HG03025 (cell line): ENCODE data around the gene KANSL1.
"Not testable (repeated sequence)": the region's sequence is repeated elsewhere in the genome, so short reads cannot be mapped to it uniquely, and the experiment has no call there.

Experiments used
- ATAC-seq: cut with Tn5 transposase; IDR thresholded peaks from one replicate; pipeline ENCODE4 v1.9.1; 2021; ENCODE audit warnings: mild to moderate bottlenecking, moderate library complexity; ENCODE audit not compliant: unreplicated experiment, low FRiP score

Gene KANSL1

GRCh38 chr17:46192439-46193150 is 634 bp downstream of the KANSL1 start:
- ATAC-seq, result peak; percentile 26

DNA sequence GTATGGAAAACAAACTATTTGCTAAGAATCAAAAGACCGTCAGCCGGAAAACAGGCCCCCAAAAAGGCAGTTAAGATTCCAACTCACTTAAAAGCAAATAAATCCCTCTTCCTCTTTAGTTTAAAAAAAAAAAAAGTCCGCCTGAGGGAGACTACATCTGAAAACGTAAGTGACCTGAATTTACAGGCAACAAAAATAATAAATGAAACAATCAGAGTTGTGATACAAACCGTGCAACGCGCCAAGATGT is 1.1 kb downstream of the KANSL1 start:
- ATAC-seq, result no peak

- ATAC-seq, result no peak
These were observed 1.7 kb downstream of the KANSL1 start for GRCh38 chr17:46191322-46192188.

DNA sequence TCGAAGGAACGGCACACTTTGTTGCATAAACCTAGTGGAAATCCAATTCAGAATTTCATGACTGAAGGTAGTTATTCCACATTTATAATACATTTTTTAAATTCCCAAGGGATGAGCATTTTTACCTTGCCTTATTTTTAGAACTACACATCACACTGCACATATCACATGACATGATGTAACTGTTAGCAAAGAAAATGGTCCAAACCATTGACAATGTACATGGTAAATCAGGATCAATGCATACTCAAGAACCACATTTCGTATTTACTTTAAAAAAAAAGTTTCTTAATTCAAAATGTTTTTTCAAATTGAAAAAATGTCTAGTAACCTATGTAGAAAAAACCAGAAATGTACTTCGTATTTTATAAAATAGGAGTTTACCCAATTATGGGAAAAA is 2.5 kb downstream of the KANSL1 start:
- ATAC-seq, result no peak

DNA sequence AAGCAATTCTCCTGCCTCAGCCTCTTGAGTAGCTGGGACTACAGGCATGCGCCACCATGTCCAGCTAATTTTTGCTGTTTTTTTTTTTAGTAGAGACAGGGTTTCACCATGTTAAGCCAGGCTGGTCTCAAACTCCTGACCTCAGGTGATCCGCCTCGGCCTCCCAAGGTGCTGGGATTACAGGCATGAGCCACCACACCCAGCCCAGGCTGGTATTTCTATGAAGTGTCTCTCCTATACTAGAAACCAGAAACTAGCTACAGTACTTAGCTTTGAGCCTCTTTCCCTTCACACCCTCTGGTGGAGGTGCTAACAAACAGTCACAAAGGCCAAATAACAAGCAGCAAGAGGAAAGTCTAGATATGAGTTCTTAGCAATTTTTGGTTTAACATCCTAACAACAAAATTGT is 6.4 kb downstream of the KANSL1 start:
- not testable (repeated sequence) for ATAC-seq

GRCh38 chr17:46184696-46185095 is 8.5 kb downstream of the KANSL1 start:
- ATAC-seq, result no peak

DNA sequence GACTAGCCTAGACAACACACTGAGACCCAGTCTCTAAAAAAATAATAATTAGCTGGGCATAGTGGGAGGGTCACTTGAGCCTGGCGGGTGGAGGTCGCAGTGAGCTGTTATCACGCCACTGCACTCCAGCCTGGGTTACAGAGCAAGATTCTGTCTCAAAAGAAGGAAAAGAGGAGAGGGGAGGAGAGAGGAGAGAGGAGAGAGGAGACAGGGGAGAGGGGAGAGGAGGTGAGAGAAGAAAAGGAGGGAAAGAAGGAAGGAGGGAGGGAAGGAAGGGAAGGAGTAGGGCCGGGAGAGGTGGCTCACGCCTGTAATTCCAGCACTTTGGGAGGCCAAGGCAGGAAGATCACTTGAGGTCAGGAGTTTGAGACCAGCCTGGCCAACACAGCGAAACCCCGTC is 9.8 kb downstream of the KANSL1 start:
- ATAC-seq, result not testable (repeated sequence)

- no peak for ATAC-seq
These were observed 10.3 kb downstream of the KANSL1 start for GRCh38 chr17:46182961-46183360.

- ATAC-seq, result no peak
These were observed 11.3 kb downstream of the KANSL1 start for GRCh38 chr17:46181940-46182339.

GRCh38 chr17:46181316-46181715 is 11.9 kb downstream of the KANSL1 start:
- not testable (repeated sequence) for ATAC-seq

- ATAC-seq, result no peak
These were observed 12.3 kb downstream of the KANSL1 start for GRCh38 chr17:46180892-46181274.

GRCh38 chr17:46180185-46180891 is 12.9 kb downstream of the KANSL1 start:
- ATAC-seq, result not testable (repeated sequence)

GRCh38 chr17:46179375-46179999 is 13.7 kb downstream of the KANSL1 start:
- no peak for ATAC-seq

DNA sequence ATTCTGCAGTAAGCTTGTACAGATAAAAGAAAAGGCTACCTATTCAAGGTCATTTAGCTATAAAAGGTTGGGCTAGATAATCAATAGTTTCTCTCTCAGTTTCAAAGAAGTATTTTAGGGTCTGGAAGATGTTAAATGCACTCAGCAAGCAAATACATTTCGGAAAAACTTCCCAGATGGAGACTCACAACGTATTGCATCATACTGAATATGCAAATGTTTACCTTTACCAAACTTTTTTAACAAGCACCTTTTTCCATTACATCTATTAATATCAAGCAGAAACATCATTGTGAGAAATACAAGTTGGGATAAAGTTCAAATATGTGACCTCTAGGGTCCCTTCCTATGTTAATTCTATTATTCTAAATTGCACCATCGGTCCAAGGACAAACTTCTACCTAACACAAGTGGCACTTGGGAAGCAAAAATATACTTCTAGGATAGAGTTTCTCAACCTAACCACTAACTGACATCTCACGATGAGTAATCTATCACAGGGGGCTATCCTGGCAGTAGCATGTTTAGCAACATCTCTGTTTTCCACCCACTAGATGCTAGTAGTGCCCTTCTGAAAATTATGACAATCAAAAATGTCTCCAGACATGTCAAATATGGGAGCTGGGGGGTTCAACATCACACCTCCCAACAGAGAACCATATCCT is 14.5 kb downstream of the KANSL1 start:
- ATAC-seq, result no peak

DNA sequence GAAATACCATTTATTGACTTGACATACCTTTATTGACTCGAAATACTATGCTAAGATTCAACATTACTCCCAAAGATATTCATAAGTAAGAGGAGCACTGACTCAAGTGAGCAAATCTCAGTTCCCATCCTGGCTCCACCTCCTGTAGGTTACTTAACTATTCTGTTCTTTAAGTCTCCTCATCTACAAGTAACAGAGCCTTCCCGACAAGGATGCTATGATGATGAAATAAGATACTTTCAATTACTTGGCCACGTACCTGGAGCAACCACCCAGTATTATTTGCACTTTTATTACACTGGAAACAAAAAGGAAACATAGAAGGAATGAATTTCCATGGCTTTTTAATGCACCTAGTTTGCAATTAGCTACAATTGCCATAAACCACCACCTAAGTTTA is 16.3 kb downstream of the KANSL1 start:
- no peak for ATAC-seq

GRCh38 chr17:46175891-46176290 is 17.3 kb downstream of the KANSL1 start:
- no peak for ATAC-seq

DNA sequence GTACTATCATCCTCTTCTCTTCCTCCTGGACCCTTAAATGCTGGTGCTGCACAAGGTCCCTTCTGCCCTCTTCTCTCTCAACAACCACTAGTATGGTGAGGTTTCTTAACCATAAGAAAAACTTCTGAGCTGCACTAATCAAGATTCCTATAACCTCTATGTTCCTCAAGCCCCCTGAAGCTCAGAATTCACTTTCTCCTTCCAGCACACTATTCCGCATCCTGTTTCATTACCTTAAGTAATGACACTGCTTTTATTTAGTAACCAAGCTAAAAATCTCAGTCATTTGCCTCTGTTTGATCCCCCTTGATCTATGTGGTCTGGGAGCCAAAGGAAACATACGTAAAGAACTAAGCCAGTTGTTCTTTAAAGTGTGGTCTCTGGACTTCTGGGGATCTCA is 20.1 kb downstream of the KANSL1 start:
- no peak for ATAC-seq

GRCh38 chr17:46171939-46172338 is 21.3 kb downstream of the KANSL1 start:
- no peak for ATAC-seq

GRCh38 chr17:46170639-46171429 is 22.4 kb downstream of the KANSL1 start:
- ATAC-seq, result no peak
